ENCODE measurements around the gene SUFU. TPM values are rescaled to one million over a fixed set of nuclear protein-coding genes. Genes with fewer than 3 reads are reported as not detected.

The SUFU gene
- total and polyA plus RNA-seq, 10 donors: 2.0 to 21.9 (median 13.0) TPM

DNA sequence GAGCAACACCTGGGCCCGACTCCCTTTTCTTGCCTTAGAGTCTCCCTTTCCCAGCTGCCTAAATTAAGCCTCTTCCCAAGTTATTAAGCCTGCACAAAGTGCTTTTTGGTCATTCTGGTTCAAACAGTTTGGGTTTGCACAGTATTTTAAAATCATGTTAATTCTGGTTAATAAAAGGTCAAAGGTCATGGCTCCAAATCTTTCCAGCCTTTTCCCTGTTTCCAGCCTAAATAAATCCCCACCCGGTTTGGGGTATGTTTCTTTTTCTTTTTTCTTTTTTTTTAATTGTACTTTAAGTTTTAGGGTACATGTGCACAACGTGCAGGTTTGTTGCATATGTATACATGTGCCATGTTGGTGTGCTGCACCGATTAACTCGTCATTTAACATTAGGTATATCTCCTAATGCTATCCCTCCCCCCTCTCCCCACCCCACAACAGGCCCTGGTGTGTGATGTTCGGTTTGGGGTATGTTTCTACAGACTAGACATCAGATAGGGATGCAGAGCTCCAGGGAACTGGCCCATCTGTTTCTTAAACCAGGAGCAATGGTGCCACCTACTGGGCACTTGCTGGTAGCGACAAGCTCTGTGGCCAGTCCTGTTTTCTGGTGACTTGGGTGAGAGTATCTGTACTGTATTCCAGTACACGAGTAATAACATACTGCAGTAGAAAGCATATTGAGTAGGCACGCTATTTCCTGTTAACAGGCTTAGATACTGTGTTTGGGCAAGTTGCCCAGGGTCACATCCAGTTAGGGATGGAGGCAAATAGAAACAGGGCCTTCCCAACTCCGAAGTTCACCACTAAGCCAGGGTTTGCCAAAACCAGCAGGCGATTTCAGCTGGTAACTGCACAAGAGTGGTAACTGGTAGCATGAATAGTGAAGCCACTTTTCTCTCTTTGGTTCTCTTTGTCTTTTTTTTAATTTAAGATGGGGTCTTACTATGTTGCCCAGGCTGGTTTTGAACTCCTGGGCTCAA, 80.0 kb downstream of the SUFU start:
- Histone ChIP-seq H3K9me3 (no peaks in the 10 kb centered on the region), H3K36me3 (no peaks in the 10 kb centered on the region), H3K27ac (peak overlapping the region in 3 of 8 donors; percentile 38 to 67 (median 47)), H3K4me1 (peaks cover 3 to 49% (median 32%) of the 10 kb centered on the region in 6 donors), H3K4me3 (no peak overlapping the region), H3K27me3 (replicated peaks in 1 of 7) (no peaks in the 10 kb centered on the region)
- peak; percentile 92 for DNase-seq
- TF ChIP-seq POLR2AphosphoS5 (IDR thresholded peaks at IDR 0.05) (peak in 1 of 3 donors; percentile 64), POLR2A (IDR thresholded peaks at IDR 0.05) (no peak)
- TF ChIP-seq, protein P1, sequence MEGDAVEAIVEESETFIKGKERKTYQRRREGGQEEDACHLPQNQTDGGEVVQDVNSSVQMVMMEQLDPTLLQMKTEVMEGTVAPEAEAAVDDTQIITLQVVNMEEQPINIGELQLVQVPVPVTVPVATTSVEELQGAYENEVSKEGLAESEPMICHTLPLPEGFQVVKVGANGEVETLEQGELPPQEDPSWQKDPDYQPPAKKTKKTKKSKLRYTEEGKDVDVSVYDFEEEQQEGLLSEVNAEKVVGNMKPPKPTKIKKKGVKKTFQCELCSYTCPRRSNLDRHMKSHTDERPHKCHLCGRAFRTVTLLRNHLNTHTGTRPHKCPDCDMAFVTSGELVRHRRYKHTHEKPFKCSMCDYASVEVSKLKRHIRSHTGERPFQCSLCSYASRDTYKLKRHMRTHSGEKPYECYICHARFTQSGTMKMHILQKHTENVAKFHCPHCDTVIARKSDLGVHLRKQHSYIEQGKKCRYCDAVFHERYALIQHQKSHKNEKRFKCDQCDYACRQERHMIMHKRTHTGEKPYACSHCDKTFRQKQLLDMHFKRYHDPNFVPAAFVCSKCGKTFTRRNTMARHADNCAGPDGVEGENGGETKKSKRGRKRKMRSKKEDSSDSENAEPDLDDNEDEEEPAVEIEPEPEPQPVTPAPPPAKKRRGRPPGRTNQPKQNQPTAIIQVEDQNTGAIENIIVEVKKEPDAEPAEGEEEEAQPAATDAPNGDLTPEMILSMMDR (IDR thresholded peaks at IDR 0.05 in 8 of 11, conservative IDR thresholded peaks at IDR 0.05 in 3 of 11): peak; percentile 78 to 95 (median 90)
- WGBS, 5 donors: 39 to 47% (median 42%) methylated on average over 11 of the region's 11 CpGs
- intact Hi-C loops (cut with DNase I; ENCODE audit: low total_unique reads): loop anchor here (5.0 to 10.0 kb wide), 2 partner anchors 81 to 189 kb away; partner anchors contain the start of genes ACTR1A, NFKB2 and SUFU

DNA sequence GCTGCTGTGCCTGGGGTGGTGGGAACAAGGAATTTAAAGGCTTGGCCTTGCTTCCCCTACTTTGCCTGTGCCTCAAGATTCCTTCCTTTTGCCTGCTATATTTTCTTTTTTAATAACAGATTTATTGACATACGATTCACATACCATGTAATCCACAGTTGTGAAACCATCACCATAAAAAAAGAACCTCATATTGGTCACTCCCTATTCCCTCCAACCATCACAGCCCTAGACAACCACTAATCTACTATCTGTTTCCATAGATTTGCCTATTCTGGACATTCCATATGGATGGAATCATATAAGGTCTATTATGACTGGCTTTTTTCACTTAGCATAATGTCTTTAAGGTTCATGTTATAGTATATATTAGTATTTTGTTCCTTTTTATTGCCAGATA, 81.3 kb downstream of the SUFU start:
- 73 to 89% (median 80%) methylated on average over 1 of the region's 1 CpG for WGBS, 5 donors
- no peaks in the 10 kb centered on the region for H3K36me3 ChIP-seq
- TF ChIP-seq, protein P1 (IDR thresholded peaks at IDR 0.05 in 8 of 11, conservative IDR thresholded peaks at IDR 0.05 in 3 of 11): no peak
- TF ChIP-seq POLR2AphosphoS5 (IDR thresholded peaks at IDR 0.05) (no peak), POLR2A (IDR thresholded peaks at IDR 0.05) (no peak)
- peaks cover 0 to 36% (median 19%) of the 10 kb centered on the region in 6 donors for H3K4me1 ChIP-seq
- intact Hi-C loops (cut with DNase I; ENCODE audit: low total_unique reads): loop anchor here (10.0 kb wide), 1 partner anchor 190 kb away; the partner anchor contains the start of gene NFKB2
- H3K9me3 ChIP-seq: no peaks in the 10 kb centered on the region
- no peak overlapping the region for H3K4me3 ChIP-seq
- no peaks in the 10 kb centered on the region for H3K27me3 ChIP-seq (replicated peaks in 1 of 7)
- DNase-seq: no peak
- H3K27ac ChIP-seq: no peak overlapping the region

DNA sequence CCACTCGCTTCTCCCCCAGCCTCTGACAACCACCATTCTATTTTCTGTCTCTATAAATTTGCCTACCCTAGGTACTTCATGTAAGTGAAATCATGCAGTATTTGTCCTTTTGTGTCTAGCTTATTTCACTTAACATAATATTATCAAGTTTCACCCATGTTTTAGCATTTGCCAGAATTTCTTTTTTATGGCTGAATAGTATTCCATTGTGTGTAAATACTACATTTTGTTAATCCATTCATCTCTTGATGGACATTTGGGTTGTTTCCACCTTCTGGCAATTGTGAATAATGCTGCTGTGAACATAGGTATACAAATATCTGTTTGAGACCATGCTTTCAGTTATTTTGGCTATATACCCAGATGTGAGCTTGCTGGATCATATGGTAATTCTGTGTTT, 83.1 kb downstream of the SUFU start:
- WGBS, 5 donors: 91 to 97% (median 94%) methylated on average over 1 of the region's 1 CpG
- no peak overlapping the region for H3K4me3 ChIP-seq
- H3K4me1 ChIP-seq: peaks cover 0 to 21% (median 13%) of the 10 kb centered on the region in 6 donors
- no peak for DNase-seq
- H3K27me3 ChIP-seq (replicated peaks in 1 of 7): no peaks in the 10 kb centered on the region
- TF ChIP-seq POLR2AphosphoS5 (IDR thresholded peaks at IDR 0.05) (no peak), POLR2A (IDR thresholded peaks at IDR 0.05) (no peak)
- TF ChIP-seq, protein P1 (IDR thresholded peaks at IDR 0.05 in 8 of 11, conservative IDR thresholded peaks at IDR 0.05 in 3 of 11): no peak
- no peak overlapping the region for H3K27ac ChIP-seq
- intact Hi-C loops (cut with DNase I; ENCODE audit: low total_unique reads): loop anchor here (10.0 kb wide), 1 partner anchor 192 kb away; the partner anchor contains the start of gene NFKB2
- no peaks in the 10 kb centered on the region for H3K9me3 ChIP-seq
- H3K36me3 ChIP-seq: peaks cover 0 to under 1% (median 0%) of the 10 kb centered on the region in 6 donors

DNA sequence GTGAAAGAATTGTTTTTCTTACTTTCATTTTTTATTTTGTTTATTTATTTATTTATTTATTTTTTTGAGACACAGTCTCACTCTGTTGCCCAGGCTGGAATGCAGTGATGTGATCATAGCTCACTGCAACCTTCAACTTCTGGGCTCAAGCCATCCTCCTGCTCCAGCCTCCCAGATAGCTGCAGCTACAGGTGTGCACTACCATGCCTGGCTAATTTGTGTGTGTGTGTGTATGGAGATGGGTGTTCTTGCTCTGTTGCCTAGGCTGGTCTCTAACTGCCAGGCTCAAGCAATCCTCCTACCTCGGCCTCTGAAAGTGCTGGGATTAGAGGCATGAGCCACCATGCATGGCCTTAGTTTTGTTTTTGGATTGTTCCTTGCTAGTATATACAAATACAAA, 85.1 kb downstream of the SUFU start:
- intact Hi-C loops (cut with DNase I; ENCODE audit: low total_unique reads): loop anchor here (10.0 kb wide), 1 partner anchor 194 kb away; the partner anchor contains the start of gene NFKB2
- WGBS, 5 donors: 89 to 100% (median 93%) methylated on average over 1 of the region's 1 CpG
- Histone ChIP-seq H3K9me3 (no peaks in the 10 kb centered on the region), H3K36me3 (peaks cover 0 to 21% (median 2%) of the 10 kb centered on the region in 6 donors), H3K4me1 (peaks cover 0 to 5% (median 4%) of the 10 kb centered on the region in 6 donors), H3K27ac (no peak overlapping the region), H3K4me3 (no peak overlapping the region), H3K27me3 (replicated peaks in 1 of 7) (no peaks in the 10 kb centered on the region)
- TF ChIP-seq POLR2AphosphoS5 (IDR thresholded peaks at IDR 0.05) (no peak), POLR2A (IDR thresholded peaks at IDR 0.05) (no peak)
- TF ChIP-seq, protein P1 (IDR thresholded peaks at IDR 0.05 in 8 of 11, conservative IDR thresholded peaks at IDR 0.05 in 3 of 11): no peak
- DNase-seq: no peak

Data from spleen (tissue), 11 donors.